GM23248 (cell line): ENCODE results near the gene N4BP2.

Experiments used
- EZH2 ChIP-seq: fragments of 200-600 bp; sonication (generic); IDR thresholded peaks from 2 replicates; pipeline ENCODE4 v1.6.1; 2018; ENCODE audit warnings: antibody characterized with exemption, mild to moderate bottlenecking; ENCODE audit not compliant: insufficient read depth, poor library complexity, severe bottlenecking
- EZH2phosphoT487 ChIP-seq: fragments of 200-600 bp; sonication (generic); IDR thresholded peaks from 2 replicates; pipeline ENCODE4 v1.6.1; 2018; ENCODE audit warnings: antibody characterized with exemption, moderate library complexity, mild to moderate bottlenecking, low read depth; ENCODE audit not compliant: insufficient read depth

GRCh38 chr4:40152637-40153036 is 96.0 kb downstream of the N4BP2 start:
- no peak for TF ChIP-seq EZH2
- TF ChIP-seq EZH2phosphoT487 = no peak
